ENCODE results near the gene PCDHGB7.
"Not testable (repeated sequence)": the region's sequence is repeated elsewhere in the genome, so short reads cannot be mapped to it uniquely, and the experiment has no call there.

Gene PCDHGB7

DNA sequence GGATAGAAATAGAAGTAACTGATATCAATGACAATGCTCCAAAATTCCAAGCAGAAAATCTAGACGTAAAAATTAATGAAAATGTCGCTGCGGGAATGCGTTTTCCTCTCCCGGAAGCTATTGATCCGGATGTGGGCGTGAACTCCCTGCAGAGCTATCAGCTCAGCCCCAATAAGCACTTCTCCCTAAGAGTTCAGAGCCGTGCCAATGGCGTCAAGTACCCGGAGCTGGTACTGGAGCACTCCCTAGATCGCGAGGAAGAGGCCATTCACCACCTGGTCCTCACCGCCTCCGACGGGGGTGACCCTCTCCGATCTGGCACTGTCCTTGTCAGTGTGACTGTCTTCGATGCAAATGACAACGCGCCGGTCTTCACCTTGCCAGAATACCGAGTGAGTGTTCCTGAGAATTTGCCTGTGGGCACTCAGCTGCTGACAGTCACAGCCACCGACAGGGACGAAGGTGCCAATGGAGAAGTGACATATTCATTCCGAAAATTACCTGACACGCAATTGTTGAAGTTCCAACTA is 3.9 kb upstream of the PCDHGB7 start:
- Histone ChIP-seq H4K20me1 (ENCODE audit: control insufficient read depth, insufficient read depth, low read depth, low read length) (no peaks in the 10 kb centered on the region), H3F3A (ENCODE audit: control insufficient read depth, insufficient read depth) (no peaks in the 10 kb centered on the region), H3K4me1 (ENCODE audit: control insufficient read depth, low read length) (no peaks in the 10 kb centered on the region), H3K27ac (ENCODE audit: low read depth, low read length) (no peak overlapping the region), H3K27me3 (ENCODE audit: control insufficient read depth, low read length) (no peaks in the 10 kb centered on the region), H3K79me2 (ENCODE audit: control insufficient read depth, low read length) (no peaks in the 10 kb centered on the region), H3K9me3 (ENCODE audit: control insufficient read depth, insufficient read depth, low read length) (peaks cover 24% of the 10 kb centered on the region; the same call in 1 of the 2 replicates), H3K4me2 (ENCODE audit: low read length) (no peak overlapping the region), H3K36me3 (ENCODE audit: control insufficient read depth, low read length) (peaks cover 19% of the 10 kb centered on the region), H3K9me2 (replicated peaks; ENCODE audit: control insufficient read depth, low read length) (no peaks in the 10 kb centered on the region), H3K4me3 (ENCODE audit: low read length) (no peak overlapping the region)
- no peak for TF ChIP-seq EZH2phosphoT487 (IDR thresholded peaks at IDR 0.05; ENCODE audit: borderline replicate concordance, low read length)
- TF ChIP-seq, protein P1, sequence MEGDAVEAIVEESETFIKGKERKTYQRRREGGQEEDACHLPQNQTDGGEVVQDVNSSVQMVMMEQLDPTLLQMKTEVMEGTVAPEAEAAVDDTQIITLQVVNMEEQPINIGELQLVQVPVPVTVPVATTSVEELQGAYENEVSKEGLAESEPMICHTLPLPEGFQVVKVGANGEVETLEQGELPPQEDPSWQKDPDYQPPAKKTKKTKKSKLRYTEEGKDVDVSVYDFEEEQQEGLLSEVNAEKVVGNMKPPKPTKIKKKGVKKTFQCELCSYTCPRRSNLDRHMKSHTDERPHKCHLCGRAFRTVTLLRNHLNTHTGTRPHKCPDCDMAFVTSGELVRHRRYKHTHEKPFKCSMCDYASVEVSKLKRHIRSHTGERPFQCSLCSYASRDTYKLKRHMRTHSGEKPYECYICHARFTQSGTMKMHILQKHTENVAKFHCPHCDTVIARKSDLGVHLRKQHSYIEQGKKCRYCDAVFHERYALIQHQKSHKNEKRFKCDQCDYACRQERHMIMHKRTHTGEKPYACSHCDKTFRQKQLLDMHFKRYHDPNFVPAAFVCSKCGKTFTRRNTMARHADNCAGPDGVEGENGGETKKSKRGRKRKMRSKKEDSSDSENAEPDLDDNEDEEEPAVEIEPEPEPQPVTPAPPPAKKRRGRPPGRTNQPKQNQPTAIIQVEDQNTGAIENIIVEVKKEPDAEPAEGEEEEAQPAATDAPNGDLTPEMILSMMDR (IDR thresholded peaks at IDR 0.05; ENCODE audit: low read depth, low read length, poor library complexity, severe bottlenecking) = no peak

DNA sequence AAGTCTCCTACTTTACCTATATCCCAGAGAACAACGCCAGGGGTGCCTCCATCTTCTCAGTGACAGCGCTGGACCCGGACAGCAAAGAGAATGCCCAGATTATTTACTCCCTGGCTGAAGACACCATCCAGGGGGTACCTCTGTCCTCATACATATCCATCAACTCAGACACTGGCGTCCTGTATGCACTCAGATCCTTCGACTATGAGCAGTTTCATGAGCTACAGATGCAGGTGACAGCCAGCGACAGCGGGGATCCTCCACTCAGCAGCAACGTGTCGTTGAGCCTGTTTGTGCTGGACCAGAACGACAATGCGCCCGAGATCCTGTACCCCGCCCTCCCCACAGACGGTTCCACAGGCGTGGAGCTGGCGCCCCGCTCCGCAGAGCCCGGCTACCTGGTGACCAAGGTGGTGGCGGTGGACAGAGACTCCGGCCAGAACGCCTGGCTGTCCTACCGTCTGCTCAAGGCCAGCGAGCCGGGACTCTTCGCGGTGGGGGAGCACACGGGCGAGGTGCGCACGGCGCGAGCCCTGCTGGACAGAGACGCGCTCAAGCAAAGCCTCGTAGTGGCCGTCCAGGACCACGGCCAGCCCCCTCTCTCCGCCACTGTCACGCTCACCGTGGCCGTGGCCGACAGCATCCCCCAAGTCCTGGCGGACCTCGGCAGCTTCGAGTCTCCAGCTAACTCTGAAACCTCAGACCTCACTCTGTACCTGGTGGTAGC is 2.8 kb upstream of the PCDHGB7 start:
- not testable (repeated sequence) for H3K4me2 ChIP-seq (ENCODE audit: low read length); H3K79me2 ChIP-seq (ENCODE audit: control insufficient read depth, low read length)
- H3K9me3 ChIP-seq (ENCODE audit: control insufficient read depth, insufficient read depth, low read length) = peaks cover 27% of the 10 kb centered on the region; the same call in 1 of the 2 replicates

DNA sequence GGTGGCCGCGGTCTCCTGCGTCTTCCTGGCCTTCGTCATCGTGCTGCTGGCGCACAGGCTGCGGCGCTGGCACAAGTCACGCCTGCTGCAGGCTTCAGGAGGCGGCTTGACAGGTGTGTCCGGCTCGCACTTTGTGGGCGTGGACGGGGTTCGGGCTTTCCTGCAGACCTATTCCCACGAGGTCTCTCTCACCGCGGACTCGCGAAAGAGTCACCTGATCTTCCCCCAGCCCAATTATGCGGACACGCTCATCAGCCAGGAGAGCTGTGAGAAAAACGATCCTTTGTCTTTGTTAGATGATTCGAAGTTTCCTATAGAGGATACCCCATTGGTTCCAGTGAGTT is 2.2 kb upstream of the PCDHGB7 start:
- H3K9me2 ChIP-seq (replicated peaks; ENCODE audit: control insufficient read depth, low read length); H3K79me2 ChIP-seq (ENCODE audit: control insufficient read depth, low read length); H4K20me1 ChIP-seq (ENCODE audit: control insufficient read depth, insufficient read depth, low read depth, low read length); H3K27ac ChIP-seq (ENCODE audit: low read depth, low read length); H3K4me1 ChIP-seq (ENCODE audit: control insufficient read depth, low read length); H3K27me3 ChIP-seq (ENCODE audit: control insufficient read depth, low read length); H3K4me3 ChIP-seq (ENCODE audit: low read length); H3F3A ChIP-seq (ENCODE audit: control insufficient read depth, insufficient read depth); H3K4me2 ChIP-seq (ENCODE audit: low read length): not testable (repeated sequence)
- Histone ChIP-seq H3K9me3 (ENCODE audit: control insufficient read depth, insufficient read depth, low read length) (peaks cover 30% of the 10 kb centered on the region; the same call in 1 of the 2 replicates), H3K36me3 (ENCODE audit: control insufficient read depth, low read length) (peaks cover 19% of the 10 kb centered on the region)

More for the DNA sequence above, 2.8 kb upstream of the PCDHGB7 start:
- H3K4me1 ChIP-seq (ENCODE audit: control insufficient read depth, low read length); H3K27me3 ChIP-seq (ENCODE audit: control insufficient read depth, low read length); H3F3A ChIP-seq (ENCODE audit: control insufficient read depth, insufficient read depth); H3K4me3 ChIP-seq (ENCODE audit: low read length); H4K20me1 ChIP-seq (ENCODE audit: control insufficient read depth, insufficient read depth, low read depth, low read length); H3K9me2 ChIP-seq (replicated peaks; ENCODE audit: control insufficient read depth, low read length); H3K27ac ChIP-seq (ENCODE audit: low read depth, low read length): not testable (repeated sequence)
- peaks cover 19% of the 10 kb centered on the region for H3K36me3 ChIP-seq (ENCODE audit: control insufficient read depth, low read length)

DNA sequence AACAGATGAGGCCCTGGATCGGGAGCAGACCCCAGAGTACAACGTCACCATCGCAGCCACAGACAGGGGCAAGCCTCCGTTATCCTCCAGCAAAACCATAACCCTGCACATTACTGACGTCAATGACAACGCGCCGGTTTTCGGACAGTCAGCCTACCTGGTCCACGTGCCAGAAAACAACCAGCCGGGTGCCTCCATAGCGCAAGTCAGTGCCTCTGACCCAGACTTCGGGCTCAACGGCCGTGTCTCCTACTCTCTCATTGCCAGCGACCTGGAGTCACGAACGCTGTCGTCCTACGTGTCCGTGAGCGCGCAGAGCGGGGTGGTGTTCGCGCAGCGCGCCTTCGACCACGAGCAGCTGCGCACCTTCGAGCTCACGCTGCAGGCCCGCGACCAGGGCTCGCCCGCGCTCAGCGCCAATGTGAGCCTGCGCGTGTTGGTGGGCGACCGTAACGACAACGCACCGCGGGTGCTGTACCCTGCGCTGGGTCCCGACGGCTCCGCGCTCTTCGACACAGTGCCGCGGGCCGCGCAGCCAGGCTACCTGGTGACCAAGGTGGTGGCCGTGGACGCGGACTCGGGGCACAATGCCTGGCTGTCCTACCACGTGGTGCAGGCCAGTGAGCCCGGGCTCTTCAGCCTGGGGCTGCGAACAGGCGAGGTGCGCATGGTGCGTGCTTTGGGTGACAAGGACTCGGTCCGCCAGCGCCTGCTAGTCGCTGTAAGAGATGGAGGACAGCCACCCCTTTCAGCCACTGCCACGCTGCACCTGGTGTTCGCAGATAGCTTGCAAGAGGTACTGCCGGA is 1.8 kb downstream of the PCDHGB7 start:
- Histone ChIP-seq H3K4me3 (ENCODE audit: low read length) (no peak overlapping the region), H3K27ac (ENCODE audit: low read depth, low read length) (no peak overlapping the region), H3K9me3 (ENCODE audit: control insufficient read depth, insufficient read depth, low read length) (peaks cover 45% of the 10 kb centered on the region; the same call in 1 of the 2 replicates)

More for the DNA sequence above, 1.8 kb downstream of the PCDHGB7 start:
- no peak overlapping the region for H3K4me2 ChIP-seq (ENCODE audit: low read length)
- no peaks in the 10 kb centered on the region for H3K79me2 ChIP-seq (ENCODE audit: control insufficient read depth, low read length)
- H3K4me1 ChIP-seq (ENCODE audit: control insufficient read depth, low read length) = 0 out of 2 replicates have a peak, but pooled peaks cover 3% of the 10 kb centered on the region
- H4K20me1 ChIP-seq (ENCODE audit: control insufficient read depth, insufficient read depth, low read depth, low read length) = no peaks in the 10 kb centered on the region
- no peaks in the 10 kb centered on the region for H3F3A ChIP-seq (ENCODE audit: control insufficient read depth, insufficient read depth)
- no peaks in the 10 kb centered on the region for H3K9me2 ChIP-seq (replicated peaks; ENCODE audit: control insufficient read depth, low read length)
- H3K36me3 ChIP-seq (ENCODE audit: control insufficient read depth, low read length) = peaks cover 5% of the 10 kb centered on the region; the same call in 1 of the 2 replicates
- no peaks in the 10 kb centered on the region for H3K27me3 ChIP-seq (ENCODE audit: control insufficient read depth, low read length)
- no peak for TF ChIP-seq EZH2phosphoT487 (IDR thresholded peaks at IDR 0.05; ENCODE audit: borderline replicate concordance, low read length)
- TF ChIP-seq, protein P1 (IDR thresholded peaks at IDR 0.05; ENCODE audit: low read depth, low read length, poor library complexity, severe bottlenecking) = no peak

Measured in DOHH2 (cell line).